Loucy (cell line): Measurements from ENCODE around the gene PIGW.

Experiments
- H2AFZ ChIP-seq: fragments of 200-600 bp; sonication (generic); 2 replicates; pipeline ENCODE4 v1.6.0; 2016; ENCODE audit warnings: antibody characterized with exemption, mild to moderate bottlenecking, low read length, moderate library complexity
- H3F3A ChIP-seq: fragments of 200-600 bp; 2 replicates; pipeline ENCODE4 v1.6.0; 2016; ENCODE audit warnings: antibody characterized with exemption, low read depth, mild to moderate bottlenecking
- H3K27me3 ChIP-seq: fragments of 200-600 bp; sonication (generic); 2 replicates; pipeline ENCODE4 v1.6.1; 2014; ENCODE audit warnings: low read length, mild to moderate bottlenecking; ENCODE audit not compliant: insufficient read depth, poor library complexity, severe bottlenecking
- H3K36me3 ChIP-seq: fragments of 200-600 bp; sonication (generic); 2 replicates; pipeline ENCODE4 v1.6.1; 2016; ENCODE audit warnings: low read length; ENCODE audit not compliant: insufficient read depth
- H3K4me1 ChIP-seq: fragments of 200-600 bp; sonication (generic); 2 replicates; pipeline ENCODE4 v1.5.1; 2014; ENCODE audit warnings: low read length, mild to moderate bottlenecking; ENCODE audit not compliant: insufficient read depth, poor library complexity, severe bottlenecking
- H3K4me2 ChIP-seq: fragments of 200-600 bp; sonication (generic); 2 replicates; pipeline ENCODE4 v1.6.0; 2014; ENCODE audit warnings: antibody characterized with exemption, low read length, low read depth, mild to moderate bottlenecking; ENCODE audit not compliant: poor library complexity, severe bottlenecking
- H3K4me3 ChIP-seq: fragments of 200-600 bp; sonication (generic); 2 replicates; pipeline ENCODE4 v1.5.1; 2014; ENCODE audit warnings: low read length, mild to moderate bottlenecking, mixed read lengths; ENCODE audit not compliant: poor library complexity, severe bottlenecking
- H3K79me2 ChIP-seq: fragments of 200-600 bp; sonication (generic); 2 replicates; pipeline ENCODE4 v1.6.1; 2014; ENCODE audit warnings: low read length; ENCODE audit not compliant: insufficient read depth
- H3K9ac ChIP-seq: fragments of 200-600 bp; sonication (generic); 2 replicates; pipeline ENCODE4 v1.6.0; 2014; ENCODE audit warnings: mild to moderate bottlenecking, low read depth, low read length, moderate library complexity; ENCODE audit not compliant: poor library complexity, severe bottlenecking
- H3K9me2 ChIP-seq: fragments of 200-600 bp; sonication (generic); replicated peaks from 2 replicates; pipeline ENCODE4 v1.6.1; 2016; ENCODE audit warnings: low read depth, low read length, mixed read lengths
- H3K9me3 ChIP-seq: fragments of 200-600 bp; sonication (generic); 2 replicates; pipeline ENCODE4 v1.6.1; 2014; ENCODE audit warnings: mild to moderate bottlenecking, antibody characterized with exemption, low read length, low read depth; ENCODE audit not compliant: insufficient read depth
- H4K20me1 ChIP-seq: fragments of 200-600 bp; sonication (generic); 2 replicates; pipeline ENCODE4 v1.6.0; 2014; ENCODE audit warnings: antibody characterized with exemption, low read length, mild to moderate bottlenecking; ENCODE audit not compliant: insufficient read depth, poor library complexity, severe bottlenecking
- EZH2phosphoT487 ChIP-seq: fragments of 200-600 bp; IDR thresholded peaks from 2 replicates; pipeline ENCODE4 v1.6.1; 2018; ENCODE audit warnings: antibody characterized with exemption, mild to moderate bottlenecking, moderate library complexity, borderline replicate concordance
- TF ChIP-seq, protein P1 (sequence below): fragments of 200-600 bp; sonication (generic); conservative IDR thresholded peaks from 2 replicates; pipeline ENCODE4 v1.5.1; 2014; ENCODE audit warnings: mild to moderate bottlenecking, antibody characterized with exemption, low read length

PIGW gene

GRCh38 chr17:36575028-36575427 lies 40.2 kb downstream of the PIGW start:
- no peaks in the 10 kb centered on the region for H3K9me3 ChIP-seq
- TF ChIP-seq, protein P1, sequence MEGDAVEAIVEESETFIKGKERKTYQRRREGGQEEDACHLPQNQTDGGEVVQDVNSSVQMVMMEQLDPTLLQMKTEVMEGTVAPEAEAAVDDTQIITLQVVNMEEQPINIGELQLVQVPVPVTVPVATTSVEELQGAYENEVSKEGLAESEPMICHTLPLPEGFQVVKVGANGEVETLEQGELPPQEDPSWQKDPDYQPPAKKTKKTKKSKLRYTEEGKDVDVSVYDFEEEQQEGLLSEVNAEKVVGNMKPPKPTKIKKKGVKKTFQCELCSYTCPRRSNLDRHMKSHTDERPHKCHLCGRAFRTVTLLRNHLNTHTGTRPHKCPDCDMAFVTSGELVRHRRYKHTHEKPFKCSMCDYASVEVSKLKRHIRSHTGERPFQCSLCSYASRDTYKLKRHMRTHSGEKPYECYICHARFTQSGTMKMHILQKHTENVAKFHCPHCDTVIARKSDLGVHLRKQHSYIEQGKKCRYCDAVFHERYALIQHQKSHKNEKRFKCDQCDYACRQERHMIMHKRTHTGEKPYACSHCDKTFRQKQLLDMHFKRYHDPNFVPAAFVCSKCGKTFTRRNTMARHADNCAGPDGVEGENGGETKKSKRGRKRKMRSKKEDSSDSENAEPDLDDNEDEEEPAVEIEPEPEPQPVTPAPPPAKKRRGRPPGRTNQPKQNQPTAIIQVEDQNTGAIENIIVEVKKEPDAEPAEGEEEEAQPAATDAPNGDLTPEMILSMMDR: no peak
- no peak for TF ChIP-seq EZH2phosphoT487
- H3K4me3 ChIP-seq: no peak overlapping the region
- no peaks in the 10 kb centered on the region for H3F3A ChIP-seq
- peaks cover 25% of the 10 kb centered on the region for H4K20me1 ChIP-seq
- peaks cover 68% of the 10 kb centered on the region for H3K36me3 ChIP-seq
- no peak overlapping the region for H3K9ac ChIP-seq
- H3K4me2 ChIP-seq: no peak overlapping the region
- H3K79me2 ChIP-seq: peaks cover 34% of the 10 kb centered on the region; the same call in 1 of the 2 replicates
- H2AFZ ChIP-seq: no peak overlapping the region
- H3K4me1 ChIP-seq: no peaks in the 10 kb centered on the region
- no peaks in the 10 kb centered on the region for H3K27me3 ChIP-seq
- H3K9me2 ChIP-seq: no peaks in the 10 kb centered on the region

DNA sequence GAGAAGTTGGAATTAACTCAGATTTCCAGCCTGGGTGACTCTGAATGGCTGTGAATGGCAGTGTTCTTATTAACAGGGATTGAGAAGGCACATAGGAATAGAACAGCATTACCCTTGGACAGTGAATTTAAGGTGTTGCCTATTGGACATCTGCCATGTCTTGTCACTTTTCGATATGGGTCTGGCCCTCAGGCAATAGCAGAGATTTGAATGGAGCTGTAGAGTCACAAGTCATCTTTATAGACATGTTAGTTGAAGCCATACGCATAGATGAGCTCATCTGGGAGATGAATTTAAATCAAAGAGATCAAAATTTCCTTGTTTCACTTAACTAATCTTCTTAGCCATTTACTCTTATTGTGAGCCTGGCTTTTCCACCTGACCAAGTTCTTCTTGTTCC lies 42.0 kb downstream of the PIGW start:
- TF ChIP-seq EZH2phosphoT487: no peak
- TF ChIP-seq, protein P1: no peak
- Histone ChIP-seq H3K79me2 (peaks cover 34% of the 10 kb centered on the region; the same call in 1 of the 2 replicates), H3K9me3 (no peaks in the 10 kb centered on the region), H3K4me3 (no peak overlapping the region), H3K9me2 (no peaks in the 10 kb centered on the region), H3K4me2 (no peak overlapping the region), H3K9ac (no peak overlapping the region), H3K4me1 (no peaks in the 10 kb centered on the region), H3F3A (no peaks in the 10 kb centered on the region), H3K36me3 (peaks cover 80% of the 10 kb centered on the region), H2AFZ (no peak overlapping the region), H3K27me3 (no peaks in the 10 kb centered on the region), H4K20me1 (peaks cover 25% of the 10 kb centered on the region)

DNA sequence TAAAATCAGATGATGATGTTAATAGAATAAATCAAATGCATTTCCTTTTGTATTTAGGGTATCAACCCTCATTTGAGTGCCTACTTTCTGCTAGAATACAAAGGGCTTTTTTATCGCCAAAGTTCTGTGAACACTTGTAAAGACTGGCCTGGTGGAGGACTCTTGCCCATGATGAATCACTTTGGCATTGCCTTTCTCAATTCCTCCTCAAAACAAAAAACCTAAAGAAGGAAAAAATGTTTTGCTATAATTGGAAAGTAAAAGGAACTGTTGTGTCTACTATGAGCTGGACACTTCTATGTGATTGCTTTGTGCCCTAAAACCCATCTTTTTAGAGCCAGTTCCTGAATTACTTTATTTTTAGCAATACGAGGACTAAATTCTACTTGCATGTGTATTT lies 43.9 kb downstream of the PIGW start:
- Histone ChIP-seq H3K4me3 (no peak overlapping the region), H3K36me3 (peaks cover 77% of the 10 kb centered on the region), H3K9ac (no peak overlapping the region), H3K9me2 (no peaks in the 10 kb centered on the region), H3K4me1 (no peaks in the 10 kb centered on the region), H3K79me2 (peaks cover 19% of the 10 kb centered on the region; the same call in 1 of the 2 replicates), H3F3A (no peaks in the 10 kb centered on the region), H3K27me3 (no peaks in the 10 kb centered on the region), H4K20me1 (peaks cover 11% of the 10 kb centered on the region), H3K4me2 (no peak overlapping the region), H3K9me3 (no peaks in the 10 kb centered on the region), H2AFZ (no peak overlapping the region)
- no peak for TF ChIP-seq EZH2phosphoT487
- TF ChIP-seq, protein P1: no peak
